AG09319 (cell line): ENCODE results near the gene TUBB1.

Experiments
- DNase-seq: peaks from one replicate; pipeline ENCODE4 v3.0.0-alpha.2; 2010; ENCODE audit warnings: low read depth; ENCODE audit errors: extremely low read depth
- TF ChIP-seq, protein P1 (sequence below): IDR thresholded peaks from 2 replicates; pipeline ENCODE4 v1.5.1; 2011; ENCODE audit warnings: low read depth, mild to moderate bottlenecking, inconsistent platforms, low read length, moderate library complexity

The TUBB1 gene

DNA sequence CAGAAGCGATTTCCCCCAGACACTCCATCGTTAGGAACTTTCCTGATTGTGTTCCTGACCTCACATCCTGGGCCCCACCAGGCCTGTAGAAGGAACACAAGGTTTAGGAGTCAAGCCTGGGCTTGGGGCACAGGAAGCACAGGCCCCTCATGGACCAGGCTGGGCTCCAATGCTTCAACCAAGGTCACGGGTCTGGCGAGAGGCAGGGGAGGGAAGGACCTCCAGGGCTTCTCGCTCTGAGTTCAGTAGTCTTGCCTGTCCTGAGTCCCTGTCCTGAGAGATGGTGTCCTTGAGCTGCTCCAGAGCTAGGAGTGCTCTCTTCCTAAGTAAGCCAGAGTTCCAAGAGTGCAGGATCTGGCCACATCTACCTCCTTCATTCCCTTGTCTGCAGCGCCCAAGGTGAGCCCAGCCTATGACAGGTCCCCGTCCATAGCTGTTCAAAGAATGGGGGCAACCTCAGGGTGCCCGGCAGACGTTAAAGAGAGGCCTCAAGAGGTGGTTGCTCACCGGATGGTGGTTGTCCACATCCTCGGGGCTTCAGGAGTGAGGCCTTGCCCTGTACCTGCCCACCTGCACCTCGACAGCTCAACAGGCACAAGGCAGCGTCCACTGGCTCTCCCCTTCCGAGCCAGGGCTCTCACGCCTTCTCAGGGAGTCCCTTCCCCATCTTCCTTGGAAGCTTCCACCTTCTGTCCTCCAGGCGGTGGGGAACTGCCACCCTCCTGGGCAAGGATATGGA is 1.6 kb upstream of the TUBB1 start:
- TF ChIP-seq, protein P1, sequence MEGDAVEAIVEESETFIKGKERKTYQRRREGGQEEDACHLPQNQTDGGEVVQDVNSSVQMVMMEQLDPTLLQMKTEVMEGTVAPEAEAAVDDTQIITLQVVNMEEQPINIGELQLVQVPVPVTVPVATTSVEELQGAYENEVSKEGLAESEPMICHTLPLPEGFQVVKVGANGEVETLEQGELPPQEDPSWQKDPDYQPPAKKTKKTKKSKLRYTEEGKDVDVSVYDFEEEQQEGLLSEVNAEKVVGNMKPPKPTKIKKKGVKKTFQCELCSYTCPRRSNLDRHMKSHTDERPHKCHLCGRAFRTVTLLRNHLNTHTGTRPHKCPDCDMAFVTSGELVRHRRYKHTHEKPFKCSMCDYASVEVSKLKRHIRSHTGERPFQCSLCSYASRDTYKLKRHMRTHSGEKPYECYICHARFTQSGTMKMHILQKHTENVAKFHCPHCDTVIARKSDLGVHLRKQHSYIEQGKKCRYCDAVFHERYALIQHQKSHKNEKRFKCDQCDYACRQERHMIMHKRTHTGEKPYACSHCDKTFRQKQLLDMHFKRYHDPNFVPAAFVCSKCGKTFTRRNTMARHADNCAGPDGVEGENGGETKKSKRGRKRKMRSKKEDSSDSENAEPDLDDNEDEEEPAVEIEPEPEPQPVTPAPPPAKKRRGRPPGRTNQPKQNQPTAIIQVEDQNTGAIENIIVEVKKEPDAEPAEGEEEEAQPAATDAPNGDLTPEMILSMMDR = no peak
- no peak for DNase-seq

DNA sequence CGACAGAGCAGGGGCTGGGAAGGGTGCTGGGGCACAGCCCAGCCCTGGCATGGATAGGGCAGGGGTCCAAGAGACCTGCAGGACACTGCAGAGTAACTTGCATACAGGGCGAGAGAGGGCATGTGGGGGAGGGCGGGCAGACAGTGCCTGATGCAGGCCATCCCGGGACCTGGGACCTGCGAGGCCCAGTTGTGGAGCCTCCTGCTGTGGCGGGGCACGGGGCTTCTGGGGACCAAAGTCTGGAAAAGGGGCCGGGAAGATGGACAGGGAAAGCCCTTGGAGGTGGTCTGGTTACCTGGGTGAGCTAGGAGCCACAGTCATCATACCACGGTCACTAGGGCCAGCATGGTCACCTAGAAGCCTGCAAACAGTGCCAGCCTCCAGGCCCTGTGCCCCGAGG is 412 bp upstream of the TUBB1 start:
- TF ChIP-seq, protein P1 = no peak
- no peak for DNase-seq

DNA sequence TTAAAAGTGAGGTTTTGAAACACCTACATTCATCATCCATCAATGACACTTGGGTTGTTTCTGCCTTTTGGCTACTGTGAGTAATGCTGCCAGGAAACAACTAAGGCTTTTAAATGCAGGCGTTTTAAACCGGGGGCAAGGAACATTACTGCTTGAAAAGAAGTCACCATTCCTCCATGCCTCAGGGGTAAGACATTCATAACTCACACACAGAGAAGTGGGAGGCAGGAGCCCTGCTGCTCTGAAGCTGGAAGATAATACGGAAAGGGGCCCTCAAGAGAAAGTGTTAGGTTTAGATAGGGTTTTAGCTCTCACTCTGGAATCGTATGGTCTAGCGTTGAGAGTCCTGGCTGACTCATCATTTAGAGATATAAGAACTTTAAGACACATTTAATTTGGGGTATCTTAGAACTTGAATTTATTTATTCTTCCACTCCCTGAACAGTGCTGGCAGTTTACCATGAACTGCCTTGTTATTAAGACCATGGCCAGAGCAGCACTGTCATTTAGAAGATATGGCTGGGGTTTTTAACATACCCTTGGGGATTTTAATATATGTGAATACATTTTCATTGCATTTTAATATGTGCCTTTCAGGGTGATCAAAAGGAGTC is 1.8 kb downstream of the TUBB1 start:
- TF ChIP-seq, protein P1 = no peak
- DNase-seq = no peak

DNA sequence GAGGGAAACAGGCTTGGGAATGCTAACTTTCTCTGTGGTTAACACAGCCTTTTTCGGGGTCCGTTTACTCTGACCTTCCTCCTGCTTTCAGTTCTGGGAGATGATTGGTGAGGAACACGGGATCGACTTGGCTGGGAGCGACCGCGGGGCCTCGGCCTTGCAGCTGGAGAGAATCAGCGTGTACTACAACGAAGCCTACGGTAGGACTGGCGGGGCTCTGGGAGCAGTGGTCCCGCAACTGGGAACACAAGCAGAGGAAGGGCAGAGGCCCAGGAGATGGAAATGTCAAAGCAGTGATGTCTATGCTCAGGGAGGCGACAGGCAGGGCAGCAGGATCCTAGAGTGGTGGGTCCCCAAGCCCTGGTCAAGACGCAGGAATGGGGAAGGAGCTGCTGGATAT is 3.5 kb downstream of the TUBB1 start:
- no peak for DNase-seq
- TF ChIP-seq, protein P1 = no peak

DNA sequence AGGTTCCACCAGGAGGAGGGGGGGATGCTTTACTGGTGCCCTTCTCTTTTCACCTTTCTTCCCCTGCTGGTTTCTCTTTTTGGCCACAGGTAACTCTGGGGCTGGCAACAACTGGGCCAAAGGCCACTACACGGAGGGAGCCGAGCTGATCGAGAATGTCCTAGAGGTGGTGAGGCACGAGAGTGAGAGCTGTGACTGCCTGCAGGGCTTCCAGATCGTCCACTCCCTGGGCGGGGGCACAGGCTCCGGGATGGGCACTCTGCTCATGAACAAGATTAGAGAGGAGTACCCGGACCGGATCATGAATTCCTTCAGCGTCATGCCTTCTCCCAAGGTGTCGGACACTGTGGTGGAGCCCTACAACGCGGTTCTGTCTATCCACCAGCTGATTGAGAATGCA is 4.4 kb downstream of the TUBB1 start:
- DNase-seq = no peak
- TF ChIP-seq, protein P1 = no peak

DNA sequence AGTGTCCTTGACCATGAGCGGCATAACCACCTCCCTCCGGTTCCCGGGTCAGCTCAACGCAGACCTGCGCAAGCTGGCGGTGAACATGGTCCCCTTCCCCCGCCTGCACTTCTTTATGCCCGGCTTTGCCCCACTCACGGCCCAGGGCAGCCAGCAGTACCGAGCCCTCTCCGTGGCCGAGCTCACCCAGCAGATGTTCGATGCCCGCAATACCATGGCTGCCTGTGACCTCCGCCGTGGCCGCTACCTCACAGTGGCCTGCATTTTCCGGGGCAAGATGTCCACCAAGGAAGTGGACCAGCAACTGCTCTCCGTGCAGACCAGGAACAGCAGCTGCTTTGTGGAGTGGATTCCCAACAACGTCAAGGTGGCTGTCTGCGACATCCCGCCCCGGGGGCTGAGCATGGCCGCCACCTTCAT is 4.9 kb downstream of the TUBB1 start:
- TF ChIP-seq, protein P1 = no peak
- DNase-seq = no peak

DNA sequence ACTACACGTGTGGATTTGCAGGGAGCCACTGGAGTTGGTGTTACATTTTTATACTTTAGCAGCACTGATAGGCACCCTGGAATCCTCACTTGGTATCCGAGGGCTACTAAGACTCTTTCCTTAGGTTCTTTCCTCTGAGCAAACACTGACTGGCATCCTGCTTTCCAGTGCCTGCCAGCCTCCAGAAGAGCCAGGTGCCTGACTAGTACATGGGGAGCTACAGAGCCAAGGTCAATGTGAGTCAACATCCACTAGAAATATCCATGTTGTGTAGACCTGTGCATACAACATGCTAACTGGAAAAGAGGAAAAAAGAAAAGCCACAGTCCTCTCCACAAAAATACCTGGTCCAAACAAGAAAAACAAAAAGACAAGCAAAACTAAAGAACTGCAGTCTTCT is 5.9 kb downstream of the TUBB1 start:
- DNase-seq = no peak
- TF ChIP-seq, protein P1 = no peak
